Caco-2 (cell line): ENCODE data around the gene DSCAML1. TPM values are rescaled to one million over a fixed set of nuclear protein-coding genes. Genes with fewer than 3 reads are reported as not detected.

ENCODE experiments used
- BruUV-seq: library from RNA; stranded (reverse); fragments of 400-500 nt; replicated peaks from 2 replicates; lab custom pipeline; 2021; lab: Mats Ljungman, UMichigan
- CTCF ChIA-PET: fragments of 300-600 bp; sonication (Branson Sonifier 250); formaldehyde crosslinking; loops from one replicate; lab custom pipeline; 2022; ENCODE audit warnings: antibody characterized with exemption; lab: Charles Lee
- POLR2A ChIA-PET: fragments of 300-600 bp; sonication (Branson Sonifier 250); formaldehyde crosslinking; loops from one replicate; lab custom pipeline; 2022; ENCODE audit warnings: antibody characterized with exemption; lab: Charles Lee
- DNase-seq, 2 experiments: peaks; one replicate each; pipeline versions ENCODE4 v3.0.0 to v3.0.0-alpha.2; 2020 to 2022
- H3K27me3 ChIP-seq: replicated peaks from 2 replicates; pipeline ENCODE4 v1.6.0; 2011; ENCODE audit warnings: low read length; ENCODE audit not compliant: control insufficient read depth, insufficient read depth
- H3K36me3 ChIP-seq: 2 replicates; pipeline ENCODE4 v1.5.1; 2011; ENCODE audit warnings: low read length; ENCODE audit not compliant: control insufficient read depth, insufficient read depth
- H3K4me1 ChIP-seq: fragments of 250-450 bp; sonication (Bioruptor Pico); 2 replicates; pipeline ENCODE4 v1.5.1; 2020; ENCODE audit warnings: mild to moderate bottlenecking
- H3K4me3 ChIP-seq: 2 replicates; pipeline ENCODE4 v1.5.1; 2011; ENCODE audit warnings: low read depth, mild to moderate bottlenecking, control low read depth, low read length
- H3K9me3 ChIP-seq: fragments of 250-450 bp; sonication (Bioruptor Pico); 2 replicates; pipeline ENCODE4 v1.5.1; 2020; ENCODE audit warnings: mild to moderate bottlenecking, moderate library complexity
- H3K27ac Mint-ChIP-seq: one replicate; pipeline ENCODE4 v1.8.0; 2022; ENCODE audit warnings: mixed read lengths; ENCODE audit not compliant: unreplicated experiment
- H3K27me3 Mint-ChIP-seq: one replicate; pipeline ENCODE4 v1.8.0; 2022; ENCODE audit warnings: mixed read lengths; ENCODE audit not compliant: insufficient read depth, unreplicated experiment
- H3K36me3 Mint-ChIP-seq: one replicate; pipeline ENCODE4 v1.8.0; 2022; ENCODE audit warnings: mild to moderate bottlenecking, mixed read lengths; ENCODE audit not compliant: insufficient read depth, unreplicated experiment
- H3K4me1 Mint-ChIP-seq: one replicate; pipeline ENCODE4 v1.8.0; 2022; ENCODE audit warnings: low read depth, mixed read lengths; ENCODE audit not compliant: unreplicated experiment
- H3K4me3 Mint-ChIP-seq: one replicate; pipeline ENCODE4 v1.8.0; 2022; ENCODE audit warnings: mild to moderate bottlenecking, moderate library complexity, mixed read lengths; ENCODE audit not compliant: unreplicated experiment
- H3K9me3 Mint-ChIP-seq: one replicate; pipeline ENCODE4 v1.8.0; 2022; ENCODE audit warnings: mixed read lengths; ENCODE audit not compliant: unreplicated experiment
- CTCF ChIP-seq, 2 experiments: fragments of 200-600 bp in 1 of 2; IDR thresholded peaks; 1 replicate in 1 of 2; 2 replicates in 1 of 2; pipeline versions ENCODE4 v1.5.1 to v1.8.0; 2011 to 2022; ENCODE audit warnings: antibody characterized with exemption in 1 of 2, control low read depth in 1 of 2, inconsistent platforms in 1 of 2, low read depth in 1 of 2, low read length in 1 of 2, mild to moderate bottlenecking in 1 of 2, moderate library complexity in 1 of 2; ENCODE audit not compliant: insufficient read depth in 1 of 2, severe bottlenecking in 1 of 2, unreplicated experiment in 1 of 2
- intact Hi-C: fragments of 100-400 bp; cut with micrococcal nuclease; formaldehyde crosslinking; loops from one replicate; pipeline ENCODE4 v1.10.0; 2022; ENCODE audit not compliant: unreplicated experiment
- total RNA-seq: library from RNA; stranded (reverse); gene quantifications from 2 replicates; pipeline ENCODE4 v1.2.3, GENCODE V29; 2022

DSCAML1 gene
- total RNA-seq, 1 experiment from 2014 or later: not detected

- Histone ChIP-seq H3K4me1 (peaks cover 11% of the 10 kb centered on the region; the same call in 1 of the 2 replicates), H3K9me3 (peaks cover 4% of the 10 kb centered on the region; the same call in 1 of the 2 replicates), H3K27me3 (no peaks in the 10 kb centered on the region), H3K36me3 (no peaks in the 10 kb centered on the region), H3K4me3 (no peak overlapping the region)
- Mint-ChIP-seq H3K27ac (no peak overlapping the region), H3K9me3 (no peaks in the 10 kb centered on the region), H3K36me3 (no peaks in the 10 kb centered on the region), H3K27me3 (no peaks in the 10 kb centered on the region), H3K4me3 (no peak overlapping the region), H3K4me1 (peaks cover 15% of the 10 kb centered on the region)
- intact Hi-C loops: no loop called here
- CTCF ChIA-PET: no interaction called here
- DNase-seq: no peak
- TF ChIP-seq CTCF (IDR thresholded peaks at IDR 0.05; ENCODE audit: insufficient read depth in 1 of 2, low read depth in 1 of 2, low read length in 1 of 2, severe bottlenecking in 1 of 2, unreplicated experiment in 1 of 2): no peak
- no TSS peak for BruUV-seq
- POLR2A ChIA-PET: no interaction called here
Measured at GRCh38 chr11:117724621-117725020, 72.4 kb downstream of the DSCAML1 start.

GRCh38 chr11:117724104-117724503 lies 72.9 kb downstream of the DSCAML1 start:
- H3K4me3 ChIP-seq: no peak overlapping the region
- Mint-ChIP-seq H3K9me3 (no peaks in the 10 kb centered on the region), H3K4me3 (no peak overlapping the region), H3K27me3 (no peaks in the 10 kb centered on the region), H3K4me1 (peaks cover 15% of the 10 kb centered on the region), H3K36me3 (no peaks in the 10 kb centered on the region), H3K27ac (no peak overlapping the region)
- CTCF ChIA-PET: no interaction called here
- no TSS peak for BruUV-seq
- peaks cover 16% of the 10 kb centered on the region for H3K4me1 ChIP-seq
- intact Hi-C loops: no loop called here
- no peak for DNase-seq
- H3K27me3 ChIP-seq: no peaks in the 10 kb centered on the region
- no peaks in the 10 kb centered on the region for H3K36me3 ChIP-seq
- no peak for TF ChIP-seq CTCF (IDR thresholded peaks at IDR 0.05; ENCODE audit: insufficient read depth in 1 of 2, low read depth in 1 of 2, low read length in 1 of 2, severe bottlenecking in 1 of 2, unreplicated experiment in 1 of 2)
- peaks cover under 1% of the 10 kb centered on the region; the same call in 1 of the 2 replicates for H3K9me3 ChIP-seq
- POLR2A ChIA-PET: interaction anchor here (0.6 kb wide), 1 partner anchor 317 kb away, joined by 3 read pairs; no protein-coding TSS in a partner anchor

- no peaks in the 10 kb centered on the region for H3K9me3 ChIP-seq
- no peaks in the 10 kb centered on the region for H3K27me3 ChIP-seq
- intact Hi-C loops: no loop called here
- BruUV-seq: no TSS peak
- Mint-ChIP-seq H3K4me1 (peaks cover 21% of the 10 kb centered on the region), H3K36me3 (no peaks in the 10 kb centered on the region), H3K4me3 (no peak overlapping the region), H3K27me3 (no peaks in the 10 kb centered on the region), H3K27ac (no peak overlapping the region), H3K9me3 (no peaks in the 10 kb centered on the region)
- TF ChIP-seq CTCF (IDR thresholded peaks at IDR 0.05; ENCODE audit: insufficient read depth in 1 of 2, low read depth in 1 of 2, low read length in 1 of 2, severe bottlenecking in 1 of 2, unreplicated experiment in 1 of 2): no peak
- DNase-seq: no peak
- POLR2A ChIA-PET: interaction anchor here (0.6 kb wide), 1 partner anchor 317 kb away, joined by 3 read pairs; no protein-coding TSS in a partner anchor
- no peak overlapping the region for H3K4me3 ChIP-seq
- H3K4me1 ChIP-seq: peaks cover 23% of the 10 kb centered on the region
- no peaks in the 10 kb centered on the region for H3K36me3 ChIP-seq
- CTCF ChIA-PET: no interaction called here
Measured at GRCh38 chr11:117723277-117724024, 73.6 kb downstream of the DSCAML1 start.
